Fibroblast of pulmonary artery (primary cell): Measurements from ENCODE around the gene METTL27.

Source experiments
- DNase-seq: peaks from one replicate; pipeline ENCODE4 v3.0.0-alpha.2; 2010; ENCODE audit warnings: low read depth
- H3K4me3 ChIP-seq: replicated peaks from 2 replicates; pipeline ENCODE4 v1.5.1; 2011; ENCODE audit warnings: low read depth, mild to moderate bottlenecking, control low read depth, low read length, moderate library complexity
- CTCF ChIP-seq: IDR thresholded peaks from 2 replicates; pipeline ENCODE4 v1.5.1; 2011; ENCODE audit warnings: mild to moderate bottlenecking, control low read depth, low read length, inconsistent platforms; ENCODE audit errors: missing control alignments

Gene METTL27

GRCh38 chr7:73876361-73876760 is 34.0 kb upstream of the METTL27 start:
- no peak for DNase-seq
- H3K4me3 ChIP-seq = no peak overlapping the region
- TF ChIP-seq CTCF = no peak

- no peak for TF ChIP-seq CTCF
- no peak overlapping the region for H3K4me3 ChIP-seq
- DNase-seq = no peak
Observed at GRCh38 chr7:73872056-73872908, 30.0 kb upstream of the METTL27 start.

DNA sequence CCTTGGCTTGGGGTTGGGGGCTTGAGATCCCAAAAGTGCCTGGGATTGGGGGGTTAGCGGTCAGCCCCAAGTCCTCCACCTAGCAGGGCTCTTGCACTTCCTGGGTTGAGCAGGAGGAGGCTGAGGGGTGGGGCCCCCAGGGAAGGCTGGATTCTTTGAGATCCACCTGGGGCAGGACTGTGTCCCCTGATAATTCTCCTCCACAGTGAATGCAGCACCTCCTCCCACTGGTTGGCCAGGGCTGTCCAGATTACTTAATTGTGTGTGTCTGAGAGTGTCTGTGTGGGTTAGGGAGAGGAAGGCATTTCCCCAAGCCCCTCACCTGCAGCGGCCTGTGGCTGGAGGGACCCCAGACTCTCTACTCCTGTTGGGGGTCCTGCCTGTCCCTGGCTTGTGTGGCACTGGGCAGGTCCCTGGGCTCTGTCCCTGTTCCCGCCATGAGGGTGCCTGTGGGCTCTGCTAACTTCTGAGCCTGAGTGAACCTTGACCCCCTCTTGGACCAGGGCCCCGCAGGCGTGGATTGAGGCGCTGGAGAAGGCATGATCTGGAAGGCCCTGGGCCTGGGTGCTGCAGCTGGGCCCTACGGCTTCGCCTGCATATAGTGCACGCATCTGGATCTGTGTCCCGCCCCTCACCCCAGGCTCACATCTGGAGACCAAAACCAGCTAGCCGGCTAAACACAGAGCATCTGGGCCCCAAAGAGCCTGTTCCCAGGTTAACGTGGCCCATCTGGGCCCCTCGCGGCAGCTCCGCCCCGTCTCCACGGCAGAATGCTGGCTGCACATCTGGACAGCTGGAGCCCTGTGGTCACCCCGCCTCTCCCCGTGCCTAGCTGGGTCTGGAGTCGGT is 29.1 kb upstream of the METTL27 start:
- no peak for DNase-seq

GRCh38 chr7:73870041-73870492 is 27.8 kb upstream of the METTL27 start:
- TF ChIP-seq CTCF = no peak
- no peak overlapping the region for H3K4me3 ChIP-seq
- no peak for DNase-seq

More for the DNA sequence above, 29.1 kb upstream of the METTL27 start:
- no peak for TF ChIP-seq CTCF
- no peak overlapping the region for H3K4me3 ChIP-seq

- DNase-seq = no peak
- no peak overlapping the region for H3K4me3 ChIP-seq
- no peak for TF ChIP-seq CTCF
Observed at GRCh38 chr7:73869011-73869798, 26.9 kb upstream of the METTL27 start.

DNA sequence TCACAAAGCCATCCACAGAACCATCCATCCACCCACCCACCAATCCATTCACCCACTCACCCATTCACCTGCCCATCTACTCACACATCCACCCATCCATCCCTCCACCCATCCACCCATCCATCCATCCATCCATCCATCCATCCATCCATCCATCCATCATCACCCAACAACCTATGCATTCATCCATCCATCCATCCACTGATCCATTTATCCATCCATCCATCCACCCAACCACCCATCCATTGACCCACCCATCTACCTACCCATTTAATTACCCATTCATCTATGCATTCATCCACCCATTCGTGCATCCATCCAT is 24.1 kb upstream of the METTL27 start:
- no peak for TF ChIP-seq CTCF
- no peak overlapping the region for H3K4me3 ChIP-seq
- no peak for DNase-seq
